Measurements from ENCODE around the gene ZBTB46.
A peak's percentile ranks its signal among the peaks of the same experiment; 100 is the strongest.

Gene ZBTB46

DNA sequence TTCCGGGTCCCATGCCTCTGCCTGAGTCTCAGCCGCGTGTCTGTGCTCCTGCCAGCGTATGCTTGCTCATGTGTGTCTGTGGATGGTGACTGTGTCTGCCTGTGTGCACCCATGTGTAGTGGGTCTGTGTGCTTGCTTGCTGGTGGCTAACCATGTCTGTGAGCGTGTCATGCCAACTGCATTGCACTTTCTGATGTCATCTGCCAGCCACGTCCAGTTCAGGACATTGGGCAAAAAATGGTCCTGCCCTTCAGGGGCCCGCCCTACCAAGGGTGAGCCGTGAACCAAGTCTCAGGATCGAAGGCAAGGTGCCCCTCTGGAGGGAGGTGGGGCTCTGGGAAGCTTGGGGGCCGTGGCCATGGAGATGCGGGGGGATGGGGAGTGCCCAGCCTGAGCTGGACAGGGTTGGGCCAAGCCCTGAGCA is 9.4 kb upstream of the ZBTB46 start:
- no peak for DNase-seq

DNA sequence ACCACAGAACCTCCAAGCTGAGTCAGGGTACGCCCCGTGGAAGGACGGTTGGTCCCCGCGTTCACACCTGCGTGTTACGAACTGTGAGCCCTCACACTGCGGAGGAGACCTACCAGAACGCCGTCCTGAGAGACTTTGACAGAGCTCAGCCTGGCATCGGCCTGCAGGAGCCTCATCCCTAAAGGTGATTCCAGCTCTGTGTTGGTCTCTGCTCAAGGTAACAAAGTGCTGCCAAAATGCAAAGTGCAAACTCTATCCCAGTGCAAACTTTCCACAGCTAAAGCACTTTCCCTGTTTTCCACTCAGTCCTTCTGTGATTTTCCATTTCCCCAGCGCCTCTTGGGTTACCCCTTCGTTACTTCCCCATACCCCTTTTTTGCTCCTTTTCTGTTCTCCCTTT is 8.6 kb upstream of the ZBTB46 start:
- no peak for DNase-seq

DNA sequence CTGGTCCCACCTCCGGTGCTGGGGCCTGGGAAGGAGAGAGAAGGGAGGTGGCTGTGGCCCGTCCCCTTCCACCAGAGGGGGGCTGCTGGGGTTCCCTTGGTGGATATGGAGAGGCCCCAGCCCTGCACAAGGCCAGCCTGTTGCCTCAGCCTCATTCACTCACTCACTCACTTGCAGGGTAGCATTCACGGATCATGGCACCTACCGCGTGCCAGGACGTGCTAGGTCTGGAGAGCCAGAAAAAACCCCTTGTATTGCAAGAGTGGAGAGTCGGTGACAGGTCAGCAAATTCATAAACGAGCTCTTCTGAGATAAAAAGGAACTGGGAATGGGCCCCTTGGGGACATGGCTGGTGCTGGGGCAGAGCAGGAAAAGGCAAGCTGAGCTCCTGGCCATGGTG is 6.4 kb upstream of the ZBTB46 start:
- no peak for DNase-seq

DNA sequence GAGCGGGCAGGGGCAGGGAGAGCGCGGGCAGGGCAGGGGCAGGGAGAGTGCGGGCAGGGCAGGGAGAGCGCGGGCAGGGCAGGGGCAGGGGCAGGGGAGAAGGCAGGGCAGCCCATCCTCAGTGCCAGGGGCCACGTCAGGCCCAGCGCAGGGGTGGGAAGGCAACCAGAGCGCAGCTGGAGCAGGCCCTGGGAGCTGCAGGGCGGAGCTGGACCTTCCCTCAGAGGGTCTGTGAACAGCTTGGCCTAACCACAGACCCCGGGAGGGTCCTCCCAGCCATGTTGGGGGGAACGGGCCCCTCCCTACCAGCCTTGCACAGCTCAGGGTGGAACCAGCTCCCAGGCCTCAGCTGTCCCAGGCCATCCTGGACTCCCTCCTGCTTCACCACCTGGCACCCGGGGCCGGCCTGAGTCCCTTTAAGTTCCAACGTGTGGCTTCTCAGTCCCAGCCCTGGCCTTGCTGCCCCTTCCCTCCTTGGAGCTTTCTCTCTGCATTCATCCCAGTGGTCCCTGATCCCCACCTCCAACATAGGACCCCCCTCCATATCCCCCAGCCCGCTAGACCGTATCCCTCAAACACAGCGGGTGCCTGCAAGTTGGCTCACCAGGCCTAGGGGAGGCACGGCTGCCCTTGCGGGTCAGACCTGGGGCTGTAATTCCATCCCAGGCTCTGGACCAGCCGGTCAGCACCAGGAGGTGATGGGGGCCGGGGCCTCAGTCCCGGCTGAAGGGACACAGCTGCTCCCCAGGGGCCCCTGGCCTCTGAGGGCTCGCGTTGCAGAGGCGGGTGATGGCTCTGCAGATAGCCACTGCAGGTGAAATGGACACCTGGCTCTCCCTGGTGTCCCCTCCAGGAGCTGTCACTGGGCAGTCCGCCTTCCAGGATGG is 5.6 kb upstream of the ZBTB46 start:
- no peak for DNase-seq

DNA sequence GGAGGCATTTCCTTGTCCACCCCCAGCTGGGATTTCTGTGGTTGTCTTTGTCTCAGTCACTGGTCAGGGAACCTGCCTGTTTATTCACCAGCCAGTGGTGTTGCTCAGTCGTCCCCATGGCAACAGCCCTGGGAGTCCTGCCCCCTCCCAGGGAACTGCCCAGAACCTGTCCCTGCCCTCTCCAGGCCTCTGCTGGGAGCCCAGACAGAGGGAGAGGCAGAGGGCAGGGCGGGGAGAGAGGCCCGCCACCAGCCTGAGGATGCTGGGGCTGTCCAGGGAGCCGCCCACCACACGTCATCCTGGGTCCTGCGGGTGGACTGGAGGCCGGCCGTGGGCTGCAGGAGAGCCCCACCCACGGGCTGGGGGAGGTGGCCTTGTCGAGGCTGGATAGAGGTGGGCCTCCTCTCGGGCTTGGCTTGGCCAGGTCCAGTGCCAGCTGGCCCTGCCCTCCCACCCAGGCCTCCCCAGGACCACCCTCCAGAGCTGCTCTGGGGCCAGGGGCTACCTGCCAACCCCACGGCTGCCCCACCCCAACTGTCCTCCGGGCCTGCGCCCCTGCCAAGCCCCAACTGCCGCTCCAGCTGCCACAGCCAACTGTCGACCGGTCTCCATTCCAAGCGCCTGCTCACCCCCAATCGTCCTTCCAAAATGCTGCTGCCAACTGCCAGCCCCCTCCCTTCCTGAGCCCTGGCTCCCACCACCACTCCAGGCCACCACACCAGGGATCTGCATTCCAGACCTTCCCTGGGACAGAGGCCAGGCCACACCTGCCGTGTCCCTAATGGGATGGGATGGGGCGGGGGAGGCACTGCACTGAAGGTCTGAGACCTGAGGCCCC is 4.2 kb upstream of the ZBTB46 start:
- DNase-seq = peak in 49 of 58 donors; percentile 14 to 83 (median 55)

DNA sequence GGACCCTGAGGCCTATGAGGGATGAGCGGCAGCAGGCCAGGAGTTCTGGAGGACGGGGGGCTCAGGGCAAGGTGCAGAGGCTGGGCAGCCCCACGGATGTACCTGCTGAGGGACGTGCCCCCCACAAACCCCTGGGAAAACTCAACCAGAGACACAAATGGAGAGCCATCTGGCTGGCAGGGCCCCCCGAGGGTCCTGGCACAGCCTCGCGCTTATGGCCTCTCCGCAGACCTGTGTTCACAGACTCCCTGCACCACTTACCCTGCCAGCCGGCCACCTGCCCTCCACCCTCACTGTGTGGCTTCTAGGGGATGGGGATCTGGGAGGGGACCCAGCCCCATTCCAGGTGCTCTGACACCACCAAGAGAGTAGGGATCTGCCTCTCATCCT is 3.4 kb upstream of the ZBTB46 start:
- no peak for DNase-seq

DNA sequence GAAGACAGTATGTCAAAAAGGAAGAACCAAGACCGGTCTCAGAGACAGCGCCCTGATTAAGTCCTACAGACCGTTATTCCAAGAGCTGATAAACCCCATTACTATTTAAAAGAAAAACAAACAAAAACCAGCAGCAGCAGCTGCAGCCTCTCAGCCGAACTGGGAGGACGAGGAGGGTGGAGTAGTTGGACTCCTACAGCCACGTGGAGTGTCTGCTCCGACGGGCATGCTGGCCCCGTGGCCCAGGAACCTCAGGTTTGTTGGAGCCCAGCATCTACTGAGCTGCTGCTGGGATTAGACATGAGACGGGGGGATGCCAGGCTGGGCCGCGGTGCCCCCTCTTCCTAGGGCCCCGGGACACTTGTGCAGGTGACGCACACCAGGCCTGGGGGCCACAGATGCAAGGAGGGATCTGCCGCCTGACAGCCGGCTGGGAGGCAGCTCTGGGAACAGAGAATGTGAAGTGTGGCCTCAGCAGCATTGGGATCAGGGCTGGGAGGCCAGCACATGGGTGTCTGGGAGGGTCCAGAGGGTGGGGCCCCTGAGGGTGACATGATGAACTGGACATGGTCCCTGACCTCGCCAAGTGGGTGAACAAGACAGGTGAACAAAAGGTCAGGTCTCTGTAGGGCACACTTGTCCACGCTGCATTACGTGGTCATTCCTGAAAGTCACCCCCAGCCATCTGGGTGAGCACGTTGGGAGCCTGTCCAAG is 2.9 kb upstream of the ZBTB46 start:
- no peak for DNase-seq

DNA sequence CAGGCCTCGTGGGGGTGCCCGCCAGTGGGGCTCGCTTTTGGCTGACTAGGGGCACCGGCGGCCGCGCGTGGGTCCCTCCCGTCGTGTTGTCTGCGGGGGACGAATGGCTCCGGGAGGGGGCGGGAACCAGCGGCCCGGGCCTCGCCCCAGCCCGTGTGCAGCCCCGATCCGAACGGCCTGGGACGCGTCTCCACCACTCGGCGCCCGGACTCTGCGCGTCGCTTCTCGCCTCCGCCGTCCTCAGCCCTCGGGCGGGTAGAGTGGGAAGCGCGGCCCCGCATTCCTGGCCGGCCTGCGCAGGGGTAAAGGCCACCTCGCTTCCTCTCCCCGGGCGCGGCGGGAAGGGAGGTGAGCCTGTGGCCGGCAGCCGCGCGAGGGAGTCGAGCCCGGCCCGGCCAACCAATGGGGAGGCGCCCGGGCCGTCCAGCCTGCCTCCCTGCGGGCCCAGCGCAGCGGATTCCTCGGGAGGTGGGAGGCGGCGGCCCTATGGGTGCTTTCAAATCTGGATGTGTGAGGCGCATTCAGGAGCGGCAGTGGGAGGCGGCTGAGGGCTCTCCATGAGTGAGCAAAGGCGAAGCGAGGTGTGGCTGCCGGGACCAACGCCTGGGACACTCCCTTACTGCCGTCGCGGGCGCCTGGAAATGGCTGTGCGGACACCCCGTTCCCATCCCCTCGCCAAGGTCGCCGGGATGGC is 1.1 kb upstream of the ZBTB46 start:
- DNase-seq = no peak

DNA sequence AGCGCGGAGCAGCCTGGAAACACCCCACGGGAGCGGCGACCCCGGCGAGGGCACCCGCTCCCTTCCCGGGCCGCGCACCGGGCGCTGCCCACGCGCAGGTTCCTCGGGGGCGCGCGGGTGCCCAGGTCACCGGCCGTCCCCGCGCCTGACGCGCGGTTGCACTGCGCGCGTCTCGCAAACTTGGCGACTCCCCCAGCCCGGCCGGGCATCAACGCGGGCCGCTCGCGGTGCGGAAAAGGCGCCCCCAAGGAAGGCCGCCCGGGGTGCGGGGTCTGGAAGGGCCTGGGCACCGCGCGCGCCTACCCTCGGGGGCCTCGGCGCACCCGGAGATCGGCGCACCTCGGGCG is 555 bp upstream of the ZBTB46 start:
- DNase-seq = no peak

DNA sequence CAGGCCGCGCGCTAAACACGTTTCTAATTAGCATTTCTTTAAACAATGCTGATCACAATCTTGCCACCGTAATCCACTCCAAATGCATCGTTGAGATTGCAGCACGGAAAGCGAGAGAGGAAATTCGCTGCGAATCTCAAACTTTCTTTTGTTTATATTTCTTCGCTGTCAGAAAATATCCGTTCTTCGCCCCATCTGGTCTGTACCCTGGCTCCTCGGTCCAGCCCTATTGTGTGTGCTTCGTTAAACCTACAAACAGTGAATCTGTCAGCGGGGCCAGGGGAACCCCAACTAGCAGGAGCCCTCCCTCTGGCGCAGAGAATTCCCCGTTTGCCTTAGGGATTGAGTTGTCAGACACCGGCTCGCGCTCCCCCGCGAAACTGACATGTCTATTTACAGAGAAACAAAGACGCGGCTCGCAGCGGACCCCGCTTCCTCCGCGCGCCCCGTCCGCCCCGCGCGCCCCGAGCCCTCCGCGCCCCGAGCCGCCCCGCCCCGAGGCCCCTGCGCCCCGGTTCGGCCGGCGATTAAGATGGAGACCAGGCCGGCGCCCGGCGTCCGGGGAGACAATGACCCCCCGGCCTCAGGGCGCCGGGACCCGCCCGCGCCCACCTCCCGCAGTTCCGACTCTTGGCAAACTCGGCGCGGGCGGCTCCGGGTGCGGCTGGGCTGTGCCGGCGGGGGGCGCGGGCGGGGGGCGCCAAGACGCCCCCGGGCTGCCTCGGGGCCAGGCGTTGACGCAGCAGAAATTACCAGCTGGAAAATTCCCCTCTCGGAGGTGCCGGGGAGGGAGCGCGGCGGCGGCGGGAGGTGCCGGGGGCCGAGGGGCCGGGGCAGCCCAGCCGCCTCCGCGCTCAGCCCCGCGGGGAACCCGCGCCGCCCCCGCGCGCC is 874 bp downstream of the ZBTB46 start:
- DNase-seq = peak in 9 of 58 donors; percentile 8 to 40 (median 11)

DNA sequence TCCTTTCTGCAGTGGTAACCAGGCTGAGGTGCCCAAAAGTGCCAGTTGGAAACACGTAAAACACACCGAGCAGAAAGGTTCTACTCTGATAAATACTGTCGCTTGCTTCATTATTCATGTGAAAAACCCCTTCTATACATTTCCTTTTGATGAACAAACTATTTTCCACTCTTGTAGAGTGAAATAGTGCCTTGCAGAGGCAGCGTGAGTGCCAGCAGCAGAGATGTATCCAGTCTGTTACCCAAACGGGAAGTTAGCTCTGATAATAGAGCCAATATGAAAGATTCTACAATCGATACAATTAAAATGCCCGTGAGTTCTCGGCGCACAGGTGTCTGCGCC is 1.5 kb downstream of the ZBTB46 start:
- DNase-seq = no peak

DNA sequence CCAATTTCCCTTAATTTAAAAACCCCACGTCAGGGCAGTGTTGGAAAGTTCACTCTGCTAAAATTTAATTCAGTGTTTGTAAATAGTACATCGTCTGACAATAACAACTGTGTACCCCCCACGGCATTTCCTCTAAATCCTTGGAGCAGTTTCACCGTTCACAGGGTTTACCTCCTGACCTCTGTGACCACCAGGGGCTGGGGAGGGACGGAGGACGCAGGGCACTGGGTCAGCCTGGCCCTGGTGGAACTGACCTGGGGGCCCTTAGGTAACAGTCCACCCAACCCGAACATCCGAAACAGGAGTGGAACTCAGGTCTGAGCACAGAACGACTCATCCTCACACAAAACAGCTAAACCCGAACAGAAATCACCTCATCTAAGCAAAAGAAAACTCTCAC is 2.1 kb downstream of the ZBTB46 start:
- no peak for DNase-seq

DNA sequence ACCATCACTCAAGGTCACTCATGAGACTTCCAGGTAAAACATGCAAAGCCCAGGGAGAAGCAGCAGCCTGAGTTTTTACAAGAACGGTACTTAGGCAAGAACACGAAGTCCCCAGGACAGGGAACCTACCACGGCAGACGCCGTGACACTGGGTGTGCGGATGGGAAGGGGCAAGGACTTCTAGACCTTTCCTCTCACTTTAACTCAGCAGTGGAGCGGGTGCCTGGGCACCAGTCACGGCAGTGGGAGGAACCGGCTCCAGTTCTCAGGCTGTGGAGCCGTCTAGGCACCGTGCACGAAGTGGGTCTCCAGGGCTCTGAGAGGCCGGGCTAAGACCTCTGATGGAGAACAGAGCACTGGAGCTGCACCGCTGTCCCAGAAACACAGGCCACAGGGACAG is 2.5 kb downstream of the ZBTB46 start:
- no peak for DNase-seq

DNA sequence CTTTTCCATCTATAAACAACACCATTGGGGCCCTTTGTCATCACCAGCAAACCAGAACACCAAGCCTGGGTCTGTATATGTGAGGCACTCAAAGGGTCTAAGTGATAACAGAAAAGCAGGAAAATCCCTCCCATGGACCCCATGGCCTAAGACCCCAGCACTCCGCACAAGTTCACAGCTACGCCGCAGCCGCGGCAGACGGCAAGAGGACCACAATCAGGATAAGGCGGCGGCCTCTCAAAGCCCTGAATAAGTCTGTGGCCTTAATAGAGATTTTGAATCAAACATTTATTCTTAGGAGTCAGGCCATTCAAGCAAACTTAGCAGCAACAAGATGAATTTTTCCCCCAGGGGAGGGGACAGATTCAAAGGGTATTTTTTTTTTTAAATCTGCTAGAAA is 2.9 kb downstream of the ZBTB46 start:
- DNase-seq = no peak

DNA sequence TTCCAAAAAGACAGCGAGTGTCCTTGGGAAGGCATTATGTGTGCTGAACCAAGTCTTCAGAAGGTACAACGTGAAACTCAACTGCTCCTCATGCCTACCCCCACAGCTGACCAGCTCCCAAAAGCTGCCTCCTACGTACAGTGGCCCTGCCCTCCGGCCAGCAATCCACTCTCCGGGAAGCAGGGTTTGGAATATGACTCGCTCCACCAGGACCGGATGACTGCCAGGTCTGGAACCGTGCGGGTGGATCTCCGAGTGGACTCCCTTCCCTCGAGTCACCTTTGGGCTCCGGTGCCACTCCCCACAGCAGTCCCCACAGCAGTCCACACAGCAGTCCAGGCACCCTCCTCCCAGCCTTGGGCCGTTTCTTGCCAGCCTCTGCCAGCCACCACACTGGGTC is 4.3 kb downstream of the ZBTB46 start:
- no peak for DNase-seq

DNA sequence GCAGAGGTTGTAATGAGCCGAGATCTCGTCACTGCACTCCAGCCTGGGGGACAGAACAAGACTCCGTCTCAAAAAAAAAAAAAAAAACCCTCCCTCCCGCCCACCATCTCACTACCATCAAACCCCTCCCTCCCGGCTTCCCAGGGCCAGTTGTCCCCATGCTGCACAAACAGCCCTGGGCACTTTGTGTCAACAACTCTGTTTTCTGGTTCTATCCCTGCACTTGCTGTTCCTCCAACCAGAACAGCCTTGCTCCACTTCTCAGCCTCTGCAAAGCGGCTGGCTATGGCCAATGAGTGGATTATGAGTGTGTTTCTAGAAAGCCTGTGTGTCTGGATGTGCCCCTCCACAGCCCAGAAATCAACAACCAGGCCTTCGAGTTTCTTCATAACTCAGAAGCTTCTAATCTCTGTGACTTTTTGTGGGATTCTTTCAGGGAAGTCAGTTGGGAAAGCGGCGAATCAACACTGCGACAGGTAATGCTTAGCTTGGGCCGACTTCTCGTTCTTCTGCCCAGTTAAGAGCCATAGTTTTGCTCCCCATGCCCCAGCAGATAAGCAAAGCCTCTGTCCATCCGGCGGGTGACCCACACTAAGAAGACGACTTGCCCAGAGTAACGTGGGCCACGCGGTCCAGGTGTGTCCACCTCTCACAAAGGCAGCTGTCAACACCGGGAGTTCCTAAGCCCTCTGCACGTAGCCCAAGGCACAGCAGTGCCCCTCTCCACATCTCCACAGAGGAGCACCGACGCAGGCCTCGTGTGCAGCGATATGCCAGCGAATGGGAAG is 5.5 kb downstream of the ZBTB46 start:
- no peak for DNase-seq

DNA sequence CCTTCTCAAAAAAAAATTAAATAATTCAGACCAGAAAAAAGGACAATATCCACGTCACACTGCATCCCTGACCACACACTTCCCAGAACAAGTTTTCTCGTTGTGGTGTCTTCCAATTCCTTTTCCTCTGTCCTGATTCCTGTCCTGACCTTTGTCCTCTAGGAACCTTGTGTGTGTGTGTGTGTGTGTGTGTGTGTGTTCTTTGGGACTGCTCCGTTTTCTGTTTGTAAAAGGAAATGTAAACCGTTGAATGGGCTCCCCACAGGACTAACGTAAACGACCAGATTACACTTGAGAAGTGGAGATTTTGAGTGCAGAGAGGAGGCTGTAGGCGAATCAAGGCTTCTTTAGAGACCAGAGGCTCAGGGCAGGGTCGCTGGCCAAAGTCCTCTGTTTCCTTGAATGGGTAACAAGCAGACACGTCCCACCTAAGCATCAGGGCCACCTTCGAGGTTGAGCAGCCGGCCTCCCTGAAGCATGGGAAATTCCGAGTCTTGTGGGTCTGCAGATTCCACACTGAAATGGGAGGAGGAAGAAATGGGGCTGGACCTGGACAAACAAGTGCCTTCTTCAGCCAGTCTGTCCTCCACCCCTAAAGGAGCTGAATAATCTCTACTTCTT is 7.3 kb downstream of the ZBTB46 start:
- no peak for DNase-seq

DNA sequence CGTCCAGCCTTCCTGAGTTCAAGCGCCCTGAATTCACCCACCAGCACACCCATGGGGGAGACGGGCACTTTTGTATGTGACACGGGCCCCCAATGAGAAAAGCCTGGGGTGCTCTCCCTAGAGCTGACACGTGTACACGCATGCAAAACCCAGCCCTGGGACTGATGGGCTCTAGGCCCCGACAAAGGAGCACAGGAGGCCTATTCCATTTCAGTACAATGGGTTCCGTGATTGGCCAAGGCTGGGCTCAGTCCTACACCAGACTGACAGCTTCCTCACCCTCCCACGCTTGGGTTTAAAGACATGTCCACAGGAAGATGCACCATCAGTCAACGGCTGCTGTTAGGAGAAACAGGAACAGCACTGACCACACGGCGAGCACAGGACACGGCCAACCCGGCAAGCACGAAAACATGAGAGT is 8.8 kb downstream of the ZBTB46 start:
- DNase-seq = peak in 13 of 58 donors; percentile 6 to 60 (median 23)

DNA sequence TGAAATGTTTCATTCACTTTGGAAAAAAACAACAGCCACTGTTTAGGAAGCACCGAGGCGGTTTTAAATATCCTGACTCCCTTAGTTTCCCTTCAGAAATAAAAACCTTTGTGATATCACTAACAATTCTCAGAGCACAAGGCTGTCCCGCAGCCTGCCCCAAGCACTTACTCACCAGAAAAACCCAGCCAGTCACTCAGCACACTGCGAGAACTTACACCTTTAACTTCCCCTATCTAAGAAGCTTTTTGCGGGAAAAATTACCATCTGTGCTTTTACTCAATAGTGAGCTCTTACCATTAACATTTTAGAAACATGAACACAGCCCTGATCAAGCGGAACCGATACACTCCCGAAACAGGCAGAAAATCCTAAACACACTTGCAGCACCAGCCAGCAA is 9.3 kb downstream of the ZBTB46 start:
- no peak for DNase-seq

Data from anterior cingulate cortex (tissue), 58 donors.